ENCODE data around the gene TMEM184A.

Gene TMEM184A

DNA sequence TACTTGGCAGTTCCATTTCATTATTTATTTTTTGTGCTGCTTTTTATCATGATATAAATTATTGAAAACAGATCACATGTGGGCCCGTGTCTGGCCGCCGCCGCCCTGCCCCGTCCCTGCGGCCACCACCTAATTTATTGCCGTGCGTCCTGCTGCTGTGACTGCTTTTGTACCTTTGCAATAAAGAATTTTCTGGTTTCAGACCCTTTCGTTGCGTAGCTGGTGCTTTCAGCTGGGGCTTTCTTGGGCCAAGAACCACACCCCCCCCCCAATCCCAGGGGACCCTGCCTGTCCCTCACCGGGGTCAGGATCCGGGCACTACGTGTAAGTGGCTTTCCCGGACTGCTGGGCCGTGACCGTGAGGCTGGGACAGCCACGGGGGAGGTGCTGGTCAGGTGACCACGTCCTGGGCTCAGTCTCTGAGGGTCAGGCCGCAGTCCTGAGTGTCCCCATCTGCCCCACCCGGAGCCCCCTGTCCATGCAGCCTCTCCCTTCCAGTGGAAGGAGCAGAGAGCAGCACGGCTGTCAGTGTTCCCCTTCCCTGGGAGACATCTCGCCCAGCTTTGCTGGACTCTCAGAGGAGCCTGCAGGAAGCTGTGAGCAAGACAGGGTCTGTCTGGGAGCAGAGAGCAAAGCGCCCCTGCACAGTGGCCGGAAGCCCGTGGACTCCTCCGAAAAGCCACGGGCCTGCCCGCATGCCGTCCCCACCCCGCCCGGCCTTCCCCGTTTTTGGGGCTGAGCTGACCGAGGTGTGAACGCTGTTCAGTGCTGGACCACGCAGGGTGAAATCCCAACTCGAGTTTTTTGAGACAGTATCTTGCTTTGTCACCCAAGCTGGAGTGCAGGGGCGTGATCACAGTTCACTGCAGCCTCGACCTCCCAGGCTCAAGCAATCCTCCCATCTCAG lies 12.9 kb downstream of the TMEM184A start:
- H3K4me3 ChIP-seq (replicated peaks; ENCODE audit: low read depth, low read length): no peak overlapping the region
- no peak for DNase-seq (ENCODE audit: low read depth)
- TF ChIP-seq CTCF (IDR thresholded peaks at IDR 0.05; ENCODE audit: low read length, missing control alignments): no peak

- no peak for DNase-seq (ENCODE audit: low read depth)
- no peak overlapping the region for H3K4me3 ChIP-seq (replicated peaks; ENCODE audit: low read depth, low read length)
- TF ChIP-seq CTCF (IDR thresholded peaks at IDR 0.05; ENCODE audit: low read length, missing control alignments): no peak
Measured at GRCh38 chr7:1542329-1542728, 13.7 kb downstream of the TMEM184A start.

DNA sequence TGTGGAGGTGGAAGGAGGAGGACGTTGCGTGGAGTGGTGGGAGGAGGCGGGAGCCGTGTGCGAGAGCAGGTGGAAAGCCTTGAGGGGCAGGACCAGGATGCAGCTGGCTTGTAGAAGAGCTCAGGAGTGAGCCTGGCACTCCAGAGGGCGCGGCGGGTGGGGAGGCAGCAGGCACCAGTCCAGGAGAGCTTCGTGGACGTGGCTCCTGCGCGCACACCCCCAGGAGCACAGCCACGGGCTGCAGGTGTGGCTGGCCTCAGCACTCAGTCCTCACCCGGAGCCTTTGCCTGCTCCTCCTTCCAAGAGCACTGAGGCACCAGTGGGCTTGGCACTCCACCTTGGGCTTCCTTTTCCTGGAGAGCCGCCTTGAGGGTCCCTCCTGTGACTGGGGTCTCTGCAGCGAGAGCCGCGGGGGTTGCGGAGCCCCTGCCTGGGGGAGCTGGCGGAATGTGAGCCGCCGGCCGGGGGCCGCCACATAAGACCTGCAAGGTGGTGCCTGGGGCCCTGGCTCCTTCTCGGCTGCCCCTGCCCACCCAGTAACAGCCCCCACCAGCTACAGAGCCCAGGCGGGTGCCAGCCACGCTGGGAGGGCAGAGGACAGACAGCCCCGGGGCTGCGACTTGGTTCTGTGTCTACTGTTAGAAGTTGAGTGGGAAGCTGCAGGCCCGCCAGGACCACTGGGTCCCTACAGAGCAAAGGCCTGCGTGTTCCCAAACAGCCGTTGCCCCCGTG lies 14.4 kb downstream of the TMEM184A start:
- DNase-seq (ENCODE audit: low read depth): no peak
- TF ChIP-seq CTCF (IDR thresholded peaks at IDR 0.05; ENCODE audit: low read length, missing control alignments): no peak
- H3K4me3 ChIP-seq (replicated peaks; ENCODE audit: low read depth, low read length): no peak overlapping the region

DNA sequence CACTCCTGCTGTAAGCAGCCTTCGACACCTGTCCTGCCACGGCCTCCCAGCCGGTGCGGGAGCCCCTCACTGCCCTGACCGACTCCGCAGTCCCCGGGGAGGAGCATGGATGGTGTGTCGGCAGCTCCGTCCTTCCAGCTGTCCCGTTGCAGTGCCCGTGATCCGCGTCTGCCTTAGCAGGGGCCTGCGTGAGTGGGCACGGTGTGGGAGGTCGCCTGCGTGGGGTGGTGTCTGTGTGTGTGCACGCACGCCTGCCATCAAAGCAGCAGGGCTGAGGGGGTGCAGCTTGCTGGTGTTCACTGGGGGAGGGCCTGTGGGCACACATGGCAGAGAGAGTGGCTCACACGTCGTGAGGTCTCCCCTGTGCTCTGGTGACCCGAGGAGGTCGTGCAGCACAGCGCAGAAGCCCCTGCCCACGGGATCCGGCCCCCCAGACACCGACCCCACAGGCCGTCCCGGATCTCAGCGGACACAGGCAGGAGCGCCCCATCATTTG lies 15.2 kb downstream of the TMEM184A start:
- no peak overlapping the region for H3K4me3 ChIP-seq (replicated peaks; ENCODE audit: low read depth, low read length)
- no peak for TF ChIP-seq CTCF (IDR thresholded peaks at IDR 0.05; ENCODE audit: low read length, missing control alignments)
- no peak for DNase-seq (ENCODE audit: low read depth)

DNA sequence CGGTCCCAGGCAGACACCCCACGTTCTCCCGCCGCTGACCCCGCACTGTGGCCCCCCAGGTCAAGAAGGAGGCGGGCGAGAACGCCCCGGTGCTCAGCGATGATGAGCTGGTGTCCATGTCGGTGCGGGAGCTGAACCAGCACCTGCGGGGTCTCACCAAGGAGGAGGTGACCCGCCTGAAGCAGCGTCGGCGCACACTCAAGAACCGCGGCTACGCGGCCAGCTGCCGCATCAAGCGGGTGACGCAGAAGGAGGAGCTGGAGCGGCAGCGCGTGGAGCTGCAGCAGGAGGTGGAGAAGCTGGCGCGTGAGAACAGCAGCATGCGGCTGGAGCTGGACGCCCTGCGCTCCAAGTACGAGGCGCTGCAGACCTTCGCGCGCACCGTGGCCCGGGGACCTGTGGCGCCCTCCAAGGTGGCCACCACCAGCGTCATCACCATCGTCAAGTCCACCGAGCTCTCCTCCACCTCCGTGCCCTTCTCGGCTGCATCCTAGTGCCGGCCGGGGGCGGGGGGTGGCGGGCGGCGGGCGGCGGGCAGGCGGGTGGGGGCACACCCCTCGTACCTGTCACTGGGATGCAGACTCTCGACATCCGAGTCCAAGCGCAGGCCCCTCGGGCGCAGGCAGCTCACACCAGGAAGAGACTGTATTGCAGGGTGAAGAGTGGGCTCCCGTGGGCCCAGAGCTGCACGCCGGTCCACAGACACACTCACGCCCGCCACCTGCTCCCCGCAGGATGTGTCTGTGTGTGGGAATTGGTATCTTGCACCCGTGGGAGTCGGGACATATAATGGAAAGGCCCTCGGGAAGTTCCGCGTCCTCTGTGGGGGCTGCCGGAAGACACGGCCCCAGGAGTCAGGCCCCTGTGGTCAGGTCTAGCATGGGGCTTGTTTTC lies 15.9 kb downstream of the TMEM184A start:
- H3K4me3 ChIP-seq (replicated peaks; ENCODE audit: low read depth, low read length): no peak overlapping the region
- no peak for DNase-seq (ENCODE audit: low read depth)
- TF ChIP-seq CTCF (IDR thresholded peaks at IDR 0.05; ENCODE audit: low read length, missing control alignments): no peak

- no peak for TF ChIP-seq CTCF (IDR thresholded peaks at IDR 0.05; ENCODE audit: low read length, missing control alignments)
- no peak overlapping the region for H3K4me3 ChIP-seq (replicated peaks; ENCODE audit: low read depth, low read length)
- peak; percentile 30 for DNase-seq (ENCODE audit: low read depth)
Measured at GRCh38 chr7:1539181-1539881, 16.7 kb downstream of the TMEM184A start.
